Thoracic aorta (tissue), 2 donors: ENCODE data around the gene TTC7B. TPM values are rescaled to one million over a fixed set of nuclear protein-coding genes. Genes with fewer than 3 reads are reported as not detected.

Experiments
- ATAC-seq: fragments of 150-250 bp; one replicate; pipeline ENCODE4 v1.8.0; 2017; ENCODE audit warnings: low read depth; ENCODE audit not compliant: insufficient number of reproducible peaks, low FRiP score
- DNase-seq: peaks from one replicate; pipeline ENCODE4 v3.0.0-alpha.2; 2020; ENCODE audit warnings: low spot score
- H3K27ac ChIP-seq, 2 donors: fragments of 200-600 bp; sonication (generic); 1 replicate in 1 of 2; 2 replicates in 1 of 2; pipeline ENCODE4 v1.5.1; 2016; ENCODE audit warnings: mild to moderate bottlenecking in 2 of 2, moderate library complexity in 2 of 2
- H3K27me3 ChIP-seq: fragments of 200-600 bp; sonication (generic); replicated peaks from 2 replicates; pipeline ENCODE4 v1.6.0; 2016; ENCODE audit warnings: mild to moderate bottlenecking; ENCODE audit not compliant: insufficient read depth
- H3K36me3 ChIP-seq: fragments of 200-600 bp; sonication (generic); one replicate; pipeline ENCODE4 v1.5.1; 2016
- H3K4me1 ChIP-seq, 2 donors: fragments of 200-600 bp; sonication (generic); 1 replicate in 1 of 2; 2 replicates in 1 of 2; pipeline versions ENCODE4 v1.5.1 to v1.6.0; 2016; ENCODE audit warnings: low read depth in 2 of 2, mild to moderate bottlenecking in 1 of 2; ENCODE audit not compliant: control insufficient read depth in 1 of 2
- H3K4me3 ChIP-seq: fragments of 200-600 bp; sonication (generic); 2 replicates; pipeline ENCODE4 v1.5.1; 2016; ENCODE audit warnings: mild to moderate bottlenecking
- H3K9me3 ChIP-seq: fragments of 200-600 bp; sonication (generic); 2 replicates; pipeline ENCODE4 v1.5.1; 2016
- total RNA-seq, 2 donors: library from RNA; depleted of rRNA; stranded (reverse); fragments of >200 nt; gene quantifications; one replicate each; pipeline versions ENCODE4 v1.1.0 to v1.2.3, GENCODE V29; 2016
- TF ChIP-seq, protein P1 (sequence below): fragments of 200-600 bp; sonication (generic); IDR thresholded peaks from one replicate; pipeline ENCODE4 v1.5.1; 2019; ENCODE audit warnings: antibody characterized with exemption

The TTC7B gene
- total RNA-seq, 2 donors from 2014 or later = 38.9 to 56.3 TPM

DNA sequence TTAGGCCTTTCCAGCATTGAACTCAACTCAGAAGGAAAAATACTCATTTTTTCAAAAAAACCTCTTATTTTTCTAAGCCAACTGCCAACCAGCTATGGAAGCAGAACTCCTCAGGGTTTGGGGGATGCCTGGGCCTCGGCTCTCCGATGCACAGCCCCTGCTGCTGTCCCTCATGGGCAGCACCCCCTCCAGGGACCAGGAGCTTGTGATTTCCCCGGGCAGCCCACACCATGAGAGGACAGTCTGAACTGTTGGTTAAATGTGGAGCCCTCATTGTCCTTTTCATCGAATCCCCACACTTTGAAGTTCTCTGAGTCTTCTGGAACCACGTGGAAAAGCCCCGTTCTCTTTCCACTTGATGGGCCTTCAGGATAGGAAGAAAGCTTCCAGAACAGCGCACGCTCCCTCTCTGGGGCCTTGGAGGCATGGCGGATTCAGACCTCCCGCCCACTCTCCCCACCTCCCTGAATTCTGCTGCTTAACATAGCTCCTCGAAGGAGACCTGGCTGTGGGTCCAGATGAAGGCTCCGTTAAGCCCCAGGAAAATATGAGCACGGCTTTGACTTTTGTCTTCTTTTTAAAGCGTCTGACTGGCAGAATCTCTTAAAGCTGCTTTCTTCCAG lies 262.8 kb downstream of the TTC7B start:
- Histone ChIP-seq H3K9me3 (no peaks in the 10 kb centered on the region), H3K27me3 (no peaks in the 10 kb centered on the region), H3K4me1 (peaks cover 0 to 40% of the 10 kb centered on the region in 2 donors), H3K27ac (peak overlapping the region; percentile 42 to 56), H3K4me3 (no peak overlapping the region), H3K36me3 (no peaks in the 10 kb centered on the region)
- DNase-seq = no peak
- TF ChIP-seq, protein P1, sequence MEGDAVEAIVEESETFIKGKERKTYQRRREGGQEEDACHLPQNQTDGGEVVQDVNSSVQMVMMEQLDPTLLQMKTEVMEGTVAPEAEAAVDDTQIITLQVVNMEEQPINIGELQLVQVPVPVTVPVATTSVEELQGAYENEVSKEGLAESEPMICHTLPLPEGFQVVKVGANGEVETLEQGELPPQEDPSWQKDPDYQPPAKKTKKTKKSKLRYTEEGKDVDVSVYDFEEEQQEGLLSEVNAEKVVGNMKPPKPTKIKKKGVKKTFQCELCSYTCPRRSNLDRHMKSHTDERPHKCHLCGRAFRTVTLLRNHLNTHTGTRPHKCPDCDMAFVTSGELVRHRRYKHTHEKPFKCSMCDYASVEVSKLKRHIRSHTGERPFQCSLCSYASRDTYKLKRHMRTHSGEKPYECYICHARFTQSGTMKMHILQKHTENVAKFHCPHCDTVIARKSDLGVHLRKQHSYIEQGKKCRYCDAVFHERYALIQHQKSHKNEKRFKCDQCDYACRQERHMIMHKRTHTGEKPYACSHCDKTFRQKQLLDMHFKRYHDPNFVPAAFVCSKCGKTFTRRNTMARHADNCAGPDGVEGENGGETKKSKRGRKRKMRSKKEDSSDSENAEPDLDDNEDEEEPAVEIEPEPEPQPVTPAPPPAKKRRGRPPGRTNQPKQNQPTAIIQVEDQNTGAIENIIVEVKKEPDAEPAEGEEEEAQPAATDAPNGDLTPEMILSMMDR = no peak
- ATAC-seq = no peak

DNA sequence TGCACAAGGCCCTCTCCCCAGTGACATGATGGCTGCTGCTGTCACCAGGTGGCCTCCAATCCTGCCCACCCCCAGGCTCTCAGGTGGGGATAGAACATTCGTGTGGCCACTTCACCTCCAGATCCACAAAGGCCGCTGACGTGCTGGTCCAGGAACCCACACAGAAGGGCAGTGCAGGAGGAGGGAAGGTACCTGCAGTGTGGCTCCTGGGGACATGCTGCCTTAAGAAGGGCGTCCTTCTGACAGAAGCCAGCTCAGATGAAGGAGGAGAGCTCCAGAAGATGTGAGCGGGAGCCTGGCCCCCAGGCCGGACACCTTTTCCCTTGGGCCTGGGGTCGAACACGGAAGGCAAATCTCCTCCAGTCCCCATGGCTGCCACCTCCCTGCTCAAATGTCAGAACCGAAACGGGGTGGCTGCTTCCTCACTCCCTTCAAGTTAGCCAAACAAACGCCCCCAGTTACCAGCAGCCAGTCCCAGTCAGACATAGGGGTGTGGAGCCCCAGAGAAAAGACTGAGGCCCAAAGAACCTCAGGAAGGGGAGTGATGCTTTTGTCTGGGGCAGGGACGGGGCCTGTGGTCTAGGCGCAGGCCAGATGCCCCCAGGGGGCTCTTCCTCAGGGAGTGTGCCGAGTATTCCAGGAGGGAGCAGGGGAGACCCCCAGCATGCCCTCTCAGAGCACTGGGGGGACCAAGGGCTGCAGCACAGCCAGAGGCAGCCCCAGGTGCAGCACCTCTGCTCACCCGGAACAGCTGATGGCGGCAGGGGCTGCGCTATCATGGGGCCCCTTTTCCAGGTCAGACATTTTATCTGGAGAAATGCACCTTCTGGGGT lies 263.5 kb downstream of the TTC7B start:
- TF ChIP-seq, protein P1 = no peak
- no peaks in the 10 kb centered on the region for H3K27me3 ChIP-seq
- ATAC-seq = no peak
- peaks cover 0 to 40% of the 10 kb centered on the region in 2 donors for H3K4me1 ChIP-seq
- H3K4me3 ChIP-seq = no peak overlapping the region
- H3K36me3 ChIP-seq = no peaks in the 10 kb centered on the region
- H3K9me3 ChIP-seq = no peaks in the 10 kb centered on the region
- H3K27ac ChIP-seq = peak overlapping the region; percentile 58 to 79
- DNase-seq = no peak

DNA sequence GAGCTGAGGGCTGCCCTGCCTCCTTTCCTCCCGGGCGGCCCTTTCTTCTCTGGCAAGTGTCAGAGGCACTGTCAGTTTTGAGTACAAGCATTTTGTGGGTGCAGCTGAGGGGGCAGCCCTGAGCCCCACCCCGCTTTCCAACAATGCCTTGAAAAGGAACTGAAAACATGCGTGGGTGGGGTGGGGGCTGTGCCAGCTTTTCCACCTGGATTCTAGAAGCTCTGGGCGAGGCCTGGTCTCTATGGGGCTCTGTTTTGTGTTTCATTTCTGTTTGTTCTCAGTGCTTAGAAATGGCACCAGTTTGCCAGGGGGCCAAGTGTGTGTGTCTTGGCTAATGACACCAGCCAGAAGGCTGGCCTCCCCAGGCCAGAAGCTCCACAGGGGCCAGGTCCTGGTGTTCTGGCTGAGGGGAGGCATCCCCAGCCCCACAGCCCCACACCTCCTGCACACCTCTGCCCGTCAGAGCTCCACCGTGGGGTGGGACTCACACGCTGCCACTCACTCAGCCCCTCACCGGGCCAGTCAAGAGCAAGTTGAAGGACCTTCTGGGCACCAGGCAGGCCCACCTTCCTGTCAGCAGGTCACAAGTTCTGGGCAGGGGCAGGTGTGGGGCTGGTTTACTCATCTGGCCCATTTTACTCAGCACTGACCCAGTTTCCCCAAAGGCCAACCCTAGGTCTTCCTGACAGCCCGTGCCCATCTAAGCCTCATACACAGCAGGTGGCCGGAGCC lies 264.3 kb downstream of the TTC7B start:
- Histone ChIP-seq H3K27ac (peak overlapping the region; percentile 58 to 79), H3K4me3 (no peak overlapping the region), H3K9me3 (no peaks in the 10 kb centered on the region), H3K27me3 (no peaks in the 10 kb centered on the region), H3K36me3 (no peaks in the 10 kb centered on the region), H3K4me1 (peaks cover 0 to 45% of the 10 kb centered on the region in 2 donors)
- no peak for ATAC-seq
- DNase-seq = no peak
- TF ChIP-seq, protein P1 = no peak

DNA sequence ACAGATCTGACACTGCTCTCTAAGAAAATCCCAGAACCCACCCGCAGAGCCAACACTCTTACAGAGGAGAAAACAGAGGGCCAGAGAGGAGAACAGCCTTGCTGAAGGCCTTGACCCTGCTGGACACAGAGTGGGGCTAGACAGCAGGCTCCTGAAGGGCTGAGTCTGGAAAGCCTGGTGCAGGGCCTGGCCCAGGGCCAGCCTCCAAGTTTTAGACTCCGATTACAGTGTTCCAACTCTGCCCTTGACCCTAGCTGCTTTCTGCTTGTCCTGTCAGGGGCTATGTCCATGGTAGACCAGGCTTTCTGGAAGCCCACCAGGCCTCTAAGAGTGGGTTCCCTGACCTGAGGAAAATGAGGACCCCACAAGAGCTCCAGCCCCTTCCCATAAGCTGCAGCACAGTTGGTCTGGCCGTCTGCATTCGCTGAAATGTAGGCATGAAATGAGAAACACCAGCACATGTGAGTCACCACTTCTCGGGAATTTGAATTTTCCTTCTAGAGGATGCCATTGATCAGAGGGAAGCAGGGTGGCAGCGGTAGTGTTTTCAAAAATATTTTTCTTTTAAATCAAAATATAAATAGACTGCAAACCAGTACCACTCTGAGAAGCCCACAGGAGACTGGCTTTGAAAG lies 265.0 kb downstream of the TTC7B start:
- TF ChIP-seq, protein P1 = no peak
- no peak for ATAC-seq
- Histone ChIP-seq H3K36me3 (no peaks in the 10 kb centered on the region), H3K4me3 (no peak overlapping the region), H3K27me3 (no peaks in the 10 kb centered on the region), H3K4me1 (peaks cover 5 to 52% of the 10 kb centered on the region in 2 donors), H3K27ac (peak overlapping the region; percentile 58 to 79), H3K9me3 (no peaks in the 10 kb centered on the region)
- DNase-seq = no peak
